Colon (tissue), 2 donors: ENCODE measurements around the gene CHST2.

Experiments
- FAIRE-seq: peaks from 2 replicates; lab custom pipeline; 2012; peaks lifted over from hg19 to GRCh38; lab: Jason Lieb, UNC
- donor health status: control.
- donor health status: control.

CHST2 gene

GRCh38 chr3:143099210-143099609 lies 20.4 kb upstream of the CHST2 start:
- no peak for FAIRE-seq

GRCh38 chr3:143099690-143100089 lies 19.9 kb upstream of the CHST2 start:
- FAIRE-seq, result no peak

DNA sequence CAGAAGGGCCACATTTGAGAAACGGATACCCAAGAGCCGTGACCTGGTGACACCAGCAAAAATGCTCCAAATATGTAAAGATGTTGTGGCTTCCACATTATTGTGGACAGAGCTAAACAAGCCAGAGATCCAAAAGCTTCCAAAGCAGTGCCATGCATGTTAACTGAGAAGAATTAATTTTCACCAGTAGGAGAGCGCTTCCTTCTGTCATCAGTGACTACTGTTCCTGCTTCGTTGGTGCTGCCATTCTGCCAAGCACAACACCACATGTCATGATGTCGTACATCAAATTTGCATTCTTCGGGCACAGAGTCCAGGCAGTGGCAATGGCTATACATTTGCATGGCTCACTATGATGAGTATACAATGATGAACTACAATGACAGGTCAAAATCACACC lies 19.1 kb upstream of the CHST2 start:
- no peak for FAIRE-seq

DNA sequence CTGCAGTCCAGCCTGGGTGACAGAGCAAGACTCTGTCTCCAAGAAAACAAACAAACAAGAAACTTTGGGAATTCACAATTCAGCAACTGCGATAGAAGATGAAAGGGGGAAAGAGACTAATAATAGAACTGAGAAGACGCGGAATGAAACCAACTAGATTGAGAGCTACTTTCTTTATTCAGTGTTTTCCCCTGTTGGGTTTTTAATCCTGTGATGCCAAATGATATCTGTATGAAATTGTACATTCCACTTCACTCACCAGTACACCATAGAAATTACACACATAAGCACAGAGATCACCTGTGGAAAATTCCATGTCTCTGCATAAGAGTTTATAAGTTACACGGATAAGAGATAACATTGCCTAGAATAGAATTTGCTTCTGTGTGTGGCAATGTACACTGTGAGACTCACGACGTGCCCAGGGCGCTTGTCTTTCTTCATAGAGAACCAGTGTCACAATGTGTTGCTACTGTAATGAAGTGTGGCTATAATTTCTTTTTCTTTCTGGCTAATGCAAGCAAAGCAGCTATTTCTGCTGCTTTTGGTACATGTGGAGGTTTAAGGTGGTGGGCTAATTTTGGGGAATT lies 17.7 kb upstream of the CHST2 start:
- FAIRE-seq, result no peak

DNA sequence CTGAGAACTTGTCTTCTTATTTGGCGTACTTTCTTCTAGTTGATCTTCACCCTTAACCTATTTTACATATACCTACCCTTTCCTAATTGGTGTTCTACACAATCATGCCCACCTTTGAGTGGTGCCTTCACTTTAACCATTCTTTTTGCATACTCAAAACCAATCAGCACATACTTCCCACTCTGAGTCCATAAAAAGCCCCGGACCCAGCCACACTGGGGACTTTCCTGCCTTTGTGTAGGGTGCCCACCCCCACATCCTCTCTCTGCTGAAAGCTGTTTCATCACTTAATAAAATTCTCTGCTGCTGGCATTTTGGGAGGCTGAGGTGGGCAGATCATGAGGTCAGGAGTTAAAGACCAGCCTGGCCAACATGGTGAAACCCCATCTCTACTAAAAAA lies 15.9 kb upstream of the CHST2 start:
- FAIRE-seq, result no peak

GRCh38 chr3:143105170-143105569 lies 14.4 kb upstream of the CHST2 start:
- FAIRE-seq, result no peak

DNA sequence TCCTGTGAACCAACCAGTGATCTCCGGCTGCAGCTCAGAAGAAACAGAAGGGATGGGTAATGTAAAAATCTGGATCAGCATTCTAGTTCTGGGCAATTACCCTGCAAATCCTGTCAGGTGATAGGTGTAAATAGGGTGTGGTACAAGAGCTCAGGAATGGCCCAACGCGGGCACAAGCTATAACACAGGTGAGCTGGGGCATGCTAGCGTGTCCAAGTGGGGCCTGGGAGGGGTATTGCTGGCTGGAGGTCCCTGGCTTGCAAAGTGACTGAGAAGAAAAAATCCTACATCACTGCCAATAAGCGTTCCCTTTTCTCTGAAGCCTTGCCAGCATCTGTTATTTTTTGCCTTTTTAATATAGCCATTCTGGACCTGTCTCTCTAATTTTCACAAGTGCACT lies 9.7 kb upstream of the CHST2 start:
- no peak for FAIRE-seq

DNA sequence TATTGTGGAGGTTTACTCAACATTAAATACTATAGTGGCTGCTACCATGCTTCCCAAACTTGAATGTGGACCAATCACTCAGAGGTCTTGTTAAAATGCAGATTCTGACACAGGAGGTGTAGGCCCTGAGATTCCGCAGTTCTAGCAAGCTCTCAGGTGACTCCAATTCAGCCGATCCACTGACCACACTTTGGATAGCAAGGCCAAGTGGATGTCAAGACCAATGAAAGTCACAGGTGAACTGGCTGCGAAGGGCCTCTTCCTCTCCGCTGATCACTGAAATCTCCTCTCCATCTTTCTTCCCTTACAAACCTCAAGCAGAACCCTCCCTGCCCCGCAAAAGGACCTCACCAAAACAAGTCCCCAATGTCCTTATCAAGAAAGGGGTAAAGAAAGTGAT lies 9.2 kb upstream of the CHST2 start:
- no peak for FAIRE-seq

GRCh38 chr3:143118630-143119008 lies 952 bp upstream of the CHST2 start:
- FAIRE-seq, result no peak

DNA sequence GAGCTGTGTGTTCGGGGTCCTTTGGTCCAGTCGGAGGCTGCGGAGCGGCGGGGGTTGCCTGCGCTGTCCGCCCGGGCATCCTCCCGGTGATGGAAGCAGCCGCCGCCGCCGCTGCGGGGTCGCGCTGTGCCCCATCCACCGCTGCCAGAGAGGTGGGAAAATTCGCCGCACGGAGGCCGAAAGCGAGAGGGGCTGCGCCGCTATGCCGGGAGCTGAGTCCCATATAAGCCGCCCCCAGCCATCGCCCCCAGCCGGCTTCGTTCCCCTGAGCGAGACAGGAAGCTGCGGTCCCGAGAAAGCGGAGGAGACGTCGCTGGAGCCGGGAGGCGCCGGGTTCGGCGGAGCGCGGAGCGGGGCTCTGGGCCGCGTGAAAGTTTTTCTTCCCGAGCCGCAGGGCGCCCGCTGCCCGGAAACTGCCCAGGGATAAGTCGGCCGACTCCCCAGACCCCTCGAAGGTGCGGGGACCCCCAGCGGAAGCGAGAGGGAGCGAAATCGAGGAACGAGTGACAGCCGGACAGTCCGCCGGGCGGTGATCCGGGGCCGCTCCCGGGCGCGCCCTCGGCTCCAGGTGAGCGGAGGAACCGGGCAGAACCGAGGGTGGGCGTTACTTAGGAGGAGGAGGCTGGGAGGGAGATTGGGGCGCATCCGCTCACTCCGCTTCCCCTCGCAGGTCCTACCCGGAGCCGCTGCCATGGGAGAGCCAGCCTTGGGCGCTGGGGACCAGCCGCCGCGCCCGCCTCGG lies 574 bp downstream of the CHST2 start:
- FAIRE-seq, result no peak

- FAIRE-seq, result no peak
Observed at GRCh38 chr3:143120716-143121240, 1.2 kb downstream of the CHST2 start.

GRCh38 chr3:143121241-143122088 lies 1.9 kb downstream of the CHST2 start:
- no peak for FAIRE-seq

DNA sequence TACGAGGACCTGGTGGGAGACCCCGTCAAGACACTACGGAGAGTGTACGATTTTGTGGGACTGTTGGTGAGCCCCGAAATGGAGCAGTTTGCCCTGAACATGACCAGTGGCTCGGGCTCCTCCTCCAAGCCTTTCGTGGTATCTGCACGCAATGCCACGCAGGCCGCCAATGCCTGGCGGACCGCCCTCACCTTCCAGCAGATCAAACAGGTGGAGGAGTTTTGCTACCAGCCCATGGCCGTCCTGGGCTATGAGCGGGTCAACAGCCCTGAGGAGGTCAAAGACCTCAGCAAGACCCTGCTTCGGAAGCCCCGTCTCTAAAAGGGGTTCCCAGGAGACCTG lies 2.5 kb downstream of the CHST2 start:
- no peak for FAIRE-seq

GRCh38 chr3:143122608-143123352 lies 3.2 kb downstream of the CHST2 start:
- no peak for FAIRE-seq

DNA sequence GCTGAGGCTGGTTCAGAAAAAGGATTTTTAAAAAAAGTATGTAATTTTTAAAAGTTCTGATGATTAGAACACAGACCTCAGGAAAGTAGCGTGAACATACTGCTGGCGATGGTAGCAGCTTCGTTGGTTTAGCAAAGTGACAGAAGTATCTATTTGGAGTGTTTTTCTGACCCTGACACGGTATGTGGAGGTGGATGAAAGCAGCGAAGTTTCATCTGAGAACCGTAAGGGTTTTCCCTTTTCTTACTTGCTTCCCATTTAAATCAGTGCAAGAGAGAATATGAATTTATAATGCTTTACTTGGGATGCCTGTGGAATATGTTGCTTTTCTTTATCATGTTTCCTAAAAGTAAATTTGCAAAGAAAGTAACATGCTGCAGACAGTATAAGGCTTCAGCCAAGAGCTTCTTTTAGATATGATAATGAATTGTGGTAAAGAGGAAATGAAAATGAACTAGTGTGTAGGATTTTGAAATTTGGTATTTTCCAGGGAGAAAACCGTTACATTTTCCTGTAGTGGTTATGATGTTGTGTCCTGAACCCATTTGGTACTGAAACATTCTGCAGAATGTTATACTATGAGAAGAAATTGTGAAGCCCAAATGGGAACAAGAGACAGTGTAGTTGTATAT lies 3.9 kb downstream of the CHST2 start:
- no peak for FAIRE-seq

DNA sequence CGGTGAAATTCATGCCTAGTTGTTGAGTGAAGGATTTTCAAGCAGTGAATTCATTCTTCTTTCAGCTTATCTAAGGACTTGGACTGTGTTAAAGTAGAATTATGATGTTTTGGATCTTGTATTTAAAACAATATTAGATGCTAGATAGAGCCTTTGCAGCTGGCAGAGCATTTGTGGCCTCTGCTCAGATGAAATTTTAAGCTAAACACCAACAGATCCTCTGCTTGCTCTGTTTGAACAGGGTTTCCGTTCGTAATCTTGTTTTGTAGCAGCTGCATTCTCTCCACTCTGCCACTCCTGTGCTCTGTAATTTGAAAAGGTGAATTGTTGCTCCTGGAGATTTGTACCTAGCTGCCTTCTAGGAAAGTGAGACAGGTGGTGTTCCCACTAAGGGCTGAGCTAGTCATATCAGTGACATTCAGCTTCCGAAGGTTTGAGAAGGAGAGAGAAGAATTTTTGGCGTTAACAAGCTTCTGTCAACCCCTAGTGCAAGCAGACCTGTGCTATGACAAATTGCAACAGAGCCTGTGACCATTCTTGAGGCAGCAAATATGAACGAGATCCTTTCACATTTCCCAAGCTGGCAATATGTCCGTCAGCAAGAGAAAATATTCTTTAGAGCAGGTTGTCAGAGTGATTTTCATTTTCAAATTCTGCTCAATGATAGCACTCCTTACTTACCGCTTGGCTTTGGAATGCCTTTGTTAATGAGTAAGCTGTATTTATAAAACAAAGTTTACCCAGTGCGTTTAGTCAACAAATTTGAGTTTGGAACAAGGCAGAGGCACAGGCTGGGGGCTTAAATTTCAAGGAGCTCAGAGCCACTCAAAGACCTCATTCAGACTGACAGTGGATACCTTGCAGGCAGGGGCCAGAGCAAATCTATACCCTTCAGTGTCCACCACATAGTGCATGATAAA lies 5.3 kb downstream of the CHST2 start:
- no peak for FAIRE-seq

DNA sequence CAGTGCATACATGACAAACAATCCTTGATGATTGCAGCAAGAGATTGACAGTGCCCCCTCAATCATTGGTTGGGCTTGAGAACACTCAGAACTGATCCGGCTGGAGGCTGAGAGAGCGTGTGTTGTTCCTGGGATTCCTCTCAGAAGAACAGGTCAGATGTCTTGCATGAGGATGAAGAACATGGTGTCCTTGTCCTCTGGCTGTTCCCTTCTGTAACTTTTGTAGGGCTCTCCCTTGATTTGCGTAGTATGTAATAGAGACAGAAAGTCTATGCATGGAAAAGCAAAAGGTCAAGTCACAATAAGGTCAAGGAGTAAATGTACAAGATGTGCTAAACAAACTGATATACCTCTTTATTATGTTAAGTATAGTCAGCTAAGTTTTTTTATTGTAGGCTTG lies 8.2 kb downstream of the CHST2 start:
- no peak for FAIRE-seq

- no peak for FAIRE-seq
Observed at GRCh38 chr3:143128227-143128955, 8.8 kb downstream of the CHST2 start.

DNA sequence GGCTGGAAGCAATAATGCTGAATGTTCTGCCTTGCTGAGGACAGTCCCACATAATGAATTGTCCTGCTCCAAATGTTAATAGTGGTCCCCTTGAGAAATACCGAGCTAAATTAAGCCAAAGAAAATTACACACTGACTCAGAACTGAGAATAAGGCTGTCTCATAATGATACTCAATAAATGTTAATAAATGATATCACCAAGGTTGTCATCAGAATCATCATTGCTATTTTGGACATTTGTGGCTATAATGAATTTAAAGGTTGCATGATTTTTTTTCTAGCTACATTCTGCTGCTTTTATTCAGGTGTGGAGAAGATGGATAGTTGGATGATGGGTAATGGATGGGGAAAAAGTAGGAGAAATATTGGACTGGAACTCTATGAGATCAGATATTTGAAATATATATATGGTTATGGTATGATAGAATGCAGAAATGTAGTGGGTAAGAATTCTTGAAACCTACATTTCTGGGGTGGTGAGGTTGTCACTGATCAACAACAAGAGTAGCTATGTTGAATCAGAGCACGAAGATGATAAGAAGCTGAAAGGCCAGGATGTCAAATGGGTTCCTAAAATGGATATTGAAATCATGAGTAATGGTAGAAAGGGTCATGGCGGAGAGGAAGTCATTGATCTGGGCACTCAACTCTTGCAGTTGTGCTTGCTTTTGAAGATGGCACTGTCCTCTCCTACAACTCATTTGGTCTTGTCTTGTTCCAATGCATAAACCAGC lies 12.8 kb downstream of the CHST2 start:
- no peak for FAIRE-seq
